WTC11 (cell line): Measurements from ENCODE around the gene PRR18. TPM values are rescaled to one million over a fixed set of nuclear protein-coding genes. Genes with fewer than 3 reads are reported as not detected.

Experiments
- ATAC-seq: fragments of 200-7000 bp; cut with Tn5 transposase; 2 replicates; pipeline ENCODE4 v1.10.0; 2021; ENCODE audit warnings: mild to moderate bottlenecking, moderate library complexity
- CTCF ChIA-PET: fragments of 300-600 bp; sonication (Branson Sonifier 250); formaldehyde crosslinking; loops from one replicate; lab custom pipeline; 2021; ENCODE audit warnings: antibody characterized with exemption; lab: Charles Lee
- POLR2A ChIA-PET: fragments of 350-600 bp; sonication (Branson Sonifier 250); formaldehyde crosslinking; loops from one replicate; lab custom pipeline; 2021; ENCODE audit warnings: antibody characterized with exemption; lab: Charles Lee
- DNase-seq: peaks from one replicate; pipeline ENCODE4 v3.0.0; 2021; ENCODE audit warnings: low spot score
- H3K27ac Mint-ChIP-seq: 2 replicates; pipeline ENCODE4 v1.8.0; 2021; ENCODE audit warnings: mixed read lengths
- H3K27me3 Mint-ChIP-seq: 2 replicates; pipeline ENCODE4 v1.8.0; 2021; ENCODE audit warnings: low read depth, mild to moderate bottlenecking, moderate library complexity, mixed read lengths
- H3K36me3 Mint-ChIP-seq: 2 replicates; pipeline ENCODE4 v1.8.0; 2021; ENCODE audit warnings: mixed read lengths
- H3K4me1 Mint-ChIP-seq: 2 replicates; pipeline ENCODE4 v1.8.0; 2022; ENCODE audit warnings: mixed read lengths
- H3K4me3 Mint-ChIP-seq: 2 replicates; pipeline ENCODE4 v1.8.0; 2021; ENCODE audit warnings: mild to moderate bottlenecking, moderate library complexity, mixed read lengths
- H3K9me3 Mint-ChIP-seq: 2 replicates; pipeline ENCODE4 v1.8.0; 2021; ENCODE audit warnings: mixed read lengths
- ATF1 ChIP-seq: sonication (generic); formaldehyde crosslinking; IDR thresholded peaks from 2 replicates; pipeline ENCODE4 v1.8.1; 2023; ENCODE audit warnings: mild to moderate bottlenecking, moderate library complexity, missing genetic modification reagents
- CREM ChIP-seq: sonication (generic); formaldehyde crosslinking; IDR thresholded peaks from 2 replicates; pipeline ENCODE4 v1.8.1; 2022; ENCODE audit warnings: mild to moderate bottlenecking, missing genetic modification reagents, moderate library complexity
- FOXJ3 ChIP-seq: sonication (generic); formaldehyde crosslinking; IDR thresholded peaks from 2 replicates; pipeline ENCODE4 v1.9.0; 2021; ENCODE audit warnings: missing genetic modification reagents, mild to moderate bottlenecking, borderline replicate concordance
- FOXP1 ChIP-seq: sonication (generic); formaldehyde crosslinking; IDR thresholded peaks from 2 replicates; pipeline ENCODE4 v1.8.0; 2022; ENCODE audit warnings: missing genetic modification reagents, mild to moderate bottlenecking, moderate library complexity, borderline replicate concordance
- GRHL2 ChIP-seq: fragments of 250-450 bp; sonication (Bioruptor Pico); IDR thresholded peaks from 2 replicates; pipeline ENCODE4 v1.8.0; 2022; ENCODE audit warnings: mild to moderate bottlenecking, moderate library complexity; ENCODE audit not compliant: insufficient replicate concordance, severe bottlenecking
- IRF2 ChIP-seq: sonication (generic); formaldehyde crosslinking; IDR thresholded peaks from 2 replicates; pipeline ENCODE4 v1.8.0; 2022; ENCODE audit warnings: low read depth, missing genetic modification reagents, borderline replicate concordance
- JAZF1 ChIP-seq: fragments of 250-450 bp; sonication (Bioruptor Pico); IDR thresholded peaks from 2 replicates; pipeline ENCODE4 v1.9.0; 2021; ENCODE audit warnings: moderate library complexity, mild to moderate bottlenecking, inconsistent platforms
- KAT7 ChIP-seq: sonication (generic); formaldehyde crosslinking; IDR thresholded peaks from 2 replicates; pipeline ENCODE4 v1.8.1; 2023; ENCODE audit warnings: missing genetic modification reagents, mild to moderate bottlenecking, borderline replicate concordance
- MXD4 ChIP-seq: fragments of 250-450 bp; sonication (Bioruptor Pico); IDR thresholded peaks from 2 replicates; pipeline ENCODE4 v1.8.0; 2021; ENCODE audit warnings: mild to moderate bottlenecking, moderate library complexity, borderline replicate concordance
- MYBL2 ChIP-seq: sonication (generic); formaldehyde crosslinking; IDR thresholded peaks from 2 replicates; pipeline ENCODE4 v1.8.1; 2023; ENCODE audit warnings: mild to moderate bottlenecking, moderate library complexity, missing genetic modification reagents
- NFE2L1 ChIP-seq: sonication (generic); formaldehyde crosslinking; IDR thresholded peaks from 2 replicates; pipeline ENCODE4 v1.8.1; 2023; ENCODE audit warnings: missing genetic modification reagents
- NR3C1 ChIP-seq: sonication (generic); formaldehyde crosslinking; conservative IDR thresholded peaks from 2 replicates; pipeline ENCODE4 v1.8.1; 2023; ENCODE audit warnings: low read depth, mild to moderate bottlenecking, missing genetic modification reagents
- RELA ChIP-seq: sonication (generic); formaldehyde crosslinking; IDR thresholded peaks from 2 replicates; pipeline ENCODE4 v1.8.1; 2022; ENCODE audit warnings: missing genetic modification reagents, mild to moderate bottlenecking, borderline replicate concordance
- RORB ChIP-seq: fragments of 250-450 bp; sonication (Bioruptor Pico); IDR thresholded peaks from 2 replicates; pipeline ENCODE4 v1.9.0; 2021; ENCODE audit warnings: mild to moderate bottlenecking
- SMAD4 ChIP-seq: sonication (generic); formaldehyde crosslinking; IDR thresholded peaks from 2 replicates; pipeline ENCODE4 v1.8.0; 2022; ENCODE audit warnings: mild to moderate bottlenecking, missing genetic modification reagents
- TCF7 ChIP-seq: sonication (generic); formaldehyde crosslinking; IDR thresholded peaks from 2 replicates; pipeline ENCODE4 v1.8.0; 2022; ENCODE audit warnings: mild to moderate bottlenecking, low read depth, missing genetic modification reagents, moderate library complexity
- TEAD4 ChIP-seq: sonication (generic); formaldehyde crosslinking; IDR thresholded peaks from 2 replicates; pipeline ENCODE4 v1.8.0; 2022; ENCODE audit warnings: mild to moderate bottlenecking, missing genetic modification reagents
- TP53 ChIP-seq: sonication (generic); formaldehyde crosslinking; IDR thresholded peaks from 2 replicates; pipeline ENCODE4 v1.8.1; 2023; ENCODE audit warnings: mild to moderate bottlenecking, missing genetic modification reagents
- ZNF138 ChIP-seq: sonication (generic); formaldehyde crosslinking; conservative IDR thresholded peaks from 2 replicates; pipeline ENCODE4 v1.8.1; 2022; ENCODE audit warnings: mild to moderate bottlenecking, moderate library complexity, missing genetic modification reagents
- ZNF232 ChIP-seq: sonication (generic); formaldehyde crosslinking; IDR thresholded peaks from 2 replicates; pipeline ENCODE4 v1.8.0; 2022; ENCODE audit warnings: mild to moderate bottlenecking, missing genetic modification reagents
- ZNF317 ChIP-seq: sonication (generic); formaldehyde crosslinking; IDR thresholded peaks from 2 replicates; pipeline ENCODE4 v1.8.1; 2023; ENCODE audit warnings: low read depth, mild to moderate bottlenecking, moderate library complexity, missing genetic modification reagents, borderline replicate concordance
- ZNF416 ChIP-seq: fragments of 250-450 bp; sonication (Bioruptor Pico); IDR thresholded peaks from 2 replicates; pipeline ENCODE4 v1.9.0; 2021; ENCODE audit warnings: mild to moderate bottlenecking, inconsistent platforms
- total RNA-seq: library from RNA; stranded (reverse); gene quantifications from 3 replicates; pipeline ENCODE4 v1.2.3, GENCODE V29; 2021
- TF ChIP-seq, protein P1 (sequence below): sonication (generic); formaldehyde crosslinking; conservative IDR thresholded peaks from 2 replicates; pipeline ENCODE4 v1.8.1; 2022; ENCODE audit warnings: mild to moderate bottlenecking, missing genetic modification reagents
- TF ChIP-seq, protein P2 (sequence below): fragments of 250-450 bp; sonication (Bioruptor Pico); IDR thresholded peaks from 2 replicates; pipeline ENCODE4 v1.9.0; 2021; ENCODE audit warnings: mild to moderate bottlenecking
- TF ChIP-seq, protein P3 (sequence below): sonication (generic); formaldehyde crosslinking; IDR thresholded peaks from 2 replicates; pipeline ENCODE4 v1.8.1; 2022; ENCODE audit warnings: mild to moderate bottlenecking, moderate library complexity, missing genetic modification reagents
- TF ChIP-seq, protein P4 (sequence below): fragments of 200-600 bp; IDR thresholded peaks from 2 replicates; pipeline ENCODE4 v1.8.0; 2022; ENCODE audit warnings: antibody characterized with exemption
- TF ChIP-seq, protein P5 (sequence below): sonication (generic); formaldehyde crosslinking; IDR thresholded peaks from 2 replicates; pipeline ENCODE4 v1.8.0; 2023; ENCODE audit warnings: mild to moderate bottlenecking, missing genetic modification reagents
- TF ChIP-seq, protein P6 (sequence below): sonication (generic); formaldehyde crosslinking; IDR thresholded peaks from 2 replicates; pipeline ENCODE4 v1.8.0; 2022; ENCODE audit warnings: mild to moderate bottlenecking, missing genetic modification reagents

The PRR18 gene
- total RNA-seq, 1 experiment from 2014 or later, result 0.52 TPM

DNA sequence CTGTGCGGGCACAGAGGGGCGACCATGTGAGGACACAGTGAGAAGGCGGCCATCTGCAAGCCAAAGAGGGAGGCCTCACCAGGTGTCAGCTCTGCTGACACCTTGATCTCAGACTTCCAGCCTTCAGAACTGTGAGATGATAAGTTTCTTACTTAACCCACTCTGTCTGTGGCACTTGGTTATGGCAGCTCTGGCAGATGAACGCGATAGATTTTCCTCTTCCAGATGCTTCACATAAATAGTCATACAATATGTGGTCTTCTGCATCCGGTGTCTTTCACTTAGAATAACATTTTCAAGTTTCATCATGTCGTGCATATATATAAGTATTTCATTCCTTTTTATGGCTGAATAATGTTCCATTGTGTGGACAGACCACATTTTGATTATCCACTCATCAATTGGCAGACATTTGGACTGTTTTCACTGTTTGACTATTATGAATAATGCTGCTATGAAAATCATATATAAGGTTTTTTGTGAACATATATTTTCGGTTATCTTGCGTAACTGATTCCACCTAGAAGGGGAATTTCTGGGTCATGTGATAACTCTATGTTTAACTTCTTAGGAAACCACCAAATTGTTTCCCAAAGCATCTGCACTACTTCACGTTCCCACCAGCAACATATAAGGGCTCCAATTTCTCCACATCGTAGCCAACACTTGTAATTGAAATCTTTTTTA lies 30.2 kb downstream of the PRR18 start:
- no peaks in the 10 kb centered on the region for H3K4me1 Mint-ChIP-seq
- H3K9me3 Mint-ChIP-seq, result peaks cover 9% of the 10 kb centered on the region
- no peaks in the 10 kb centered on the region for H3K36me3 Mint-ChIP-seq
- H3K4me3 Mint-ChIP-seq, result no peak overlapping the region
- H3K27ac Mint-ChIP-seq, result no peak overlapping the region
- DNase-seq (no peak), ATAC-seq (no peak)
- H3K27me3 Mint-ChIP-seq, result peaks cover 14% of the 10 kb centered on the region
- ChIA-PET CTCF (interaction anchor here (2.7 kb wide), 1 partner anchor 122 kb away, joined by 57 read pairs; no protein-coding TSS in a partner anchor), POLR2A (no interaction called here)
- TF ChIP-seq ATF1 (no peak), TEAD4 (CRISPR knock-in tag) (no peak), TCF7 (no peak), IRF2 (CRISPR knock-in tag) (no peak), ZNF317 (no peak), CREM (CRISPR knock-in tag) (no peak), ZNF232 (CRISPR knock-in tag) (no peak), FOXP1 (CRISPR knock-in tag) (no peak), SMAD4 (no peak), RORB (CRISPR knock-in tag) (no peak), NFE2L1 (no peak), KAT7 (CRISPR knock-in tag) (no peak), JAZF1 (no peak), MYBL2 (CRISPR knock-in tag) (no peak), GRHL2 (CRISPR knock-in tag) (no peak), MXD4 (CRISPR knock-in tag) (no peak)
- TF ChIP-seq, protein P1, sequence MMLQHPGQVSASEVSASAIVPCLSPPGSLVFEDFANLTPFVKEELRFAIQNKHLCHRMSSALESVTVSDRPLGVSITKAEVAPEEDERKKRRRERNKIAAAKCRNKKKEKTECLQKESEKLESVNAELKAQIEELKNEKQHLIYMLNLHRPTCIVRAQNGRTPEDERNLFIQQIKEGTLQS, result no peak
- TF ChIP-seq, protein P2, sequence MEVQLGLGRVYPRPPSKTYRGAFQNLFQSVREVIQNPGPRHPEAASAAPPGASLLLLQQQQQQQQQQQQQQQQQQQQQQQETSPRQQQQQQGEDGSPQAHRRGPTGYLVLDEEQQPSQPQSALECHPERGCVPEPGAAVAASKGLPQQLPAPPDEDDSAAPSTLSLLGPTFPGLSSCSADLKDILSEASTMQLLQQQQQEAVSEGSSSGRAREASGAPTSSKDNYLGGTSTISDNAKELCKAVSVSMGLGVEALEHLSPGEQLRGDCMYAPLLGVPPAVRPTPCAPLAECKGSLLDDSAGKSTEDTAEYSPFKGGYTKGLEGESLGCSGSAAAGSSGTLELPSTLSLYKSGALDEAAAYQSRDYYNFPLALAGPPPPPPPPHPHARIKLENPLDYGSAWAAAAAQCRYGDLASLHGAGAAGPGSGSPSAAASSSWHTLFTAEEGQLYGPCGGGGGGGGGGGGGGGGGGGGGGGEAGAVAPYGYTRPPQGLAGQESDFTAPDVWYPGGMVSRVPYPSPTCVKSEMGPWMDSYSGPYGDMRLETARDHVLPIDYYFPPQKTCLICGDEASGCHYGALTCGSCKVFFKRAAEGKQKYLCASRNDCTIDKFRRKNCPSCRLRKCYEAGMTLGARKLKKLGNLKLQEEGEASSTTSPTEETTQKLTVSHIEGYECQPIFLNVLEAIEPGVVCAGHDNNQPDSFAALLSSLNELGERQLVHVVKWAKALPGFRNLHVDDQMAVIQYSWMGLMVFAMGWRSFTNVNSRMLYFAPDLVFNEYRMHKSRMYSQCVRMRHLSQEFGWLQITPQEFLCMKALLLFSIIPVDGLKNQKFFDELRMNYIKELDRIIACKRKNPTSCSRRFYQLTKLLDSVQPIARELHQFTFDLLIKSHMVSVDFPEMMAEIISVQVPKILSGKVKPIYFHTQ (CRISPR knock-in tag), result no peak
- TF ChIP-seq, protein P3, sequence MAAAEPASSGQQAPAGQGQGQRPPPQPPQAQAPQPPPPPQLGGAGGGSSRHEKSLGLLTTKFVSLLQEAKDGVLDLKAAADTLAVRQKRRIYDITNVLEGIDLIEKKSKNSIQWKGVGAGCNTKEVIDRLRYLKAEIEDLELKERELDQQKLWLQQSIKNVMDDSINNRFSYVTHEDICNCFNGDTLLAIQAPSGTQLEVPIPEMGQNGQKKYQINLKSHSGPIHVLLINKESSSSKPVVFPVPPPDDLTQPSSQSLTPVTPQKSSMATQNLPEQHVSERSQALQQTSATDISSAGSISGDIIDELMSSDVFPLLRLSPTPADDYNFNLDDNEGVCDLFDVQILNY (CRISPR knock-in tag), result no peak
- TF ChIP-seq, protein P4, sequence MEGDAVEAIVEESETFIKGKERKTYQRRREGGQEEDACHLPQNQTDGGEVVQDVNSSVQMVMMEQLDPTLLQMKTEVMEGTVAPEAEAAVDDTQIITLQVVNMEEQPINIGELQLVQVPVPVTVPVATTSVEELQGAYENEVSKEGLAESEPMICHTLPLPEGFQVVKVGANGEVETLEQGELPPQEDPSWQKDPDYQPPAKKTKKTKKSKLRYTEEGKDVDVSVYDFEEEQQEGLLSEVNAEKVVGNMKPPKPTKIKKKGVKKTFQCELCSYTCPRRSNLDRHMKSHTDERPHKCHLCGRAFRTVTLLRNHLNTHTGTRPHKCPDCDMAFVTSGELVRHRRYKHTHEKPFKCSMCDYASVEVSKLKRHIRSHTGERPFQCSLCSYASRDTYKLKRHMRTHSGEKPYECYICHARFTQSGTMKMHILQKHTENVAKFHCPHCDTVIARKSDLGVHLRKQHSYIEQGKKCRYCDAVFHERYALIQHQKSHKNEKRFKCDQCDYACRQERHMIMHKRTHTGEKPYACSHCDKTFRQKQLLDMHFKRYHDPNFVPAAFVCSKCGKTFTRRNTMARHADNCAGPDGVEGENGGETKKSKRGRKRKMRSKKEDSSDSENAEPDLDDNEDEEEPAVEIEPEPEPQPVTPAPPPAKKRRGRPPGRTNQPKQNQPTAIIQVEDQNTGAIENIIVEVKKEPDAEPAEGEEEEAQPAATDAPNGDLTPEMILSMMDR, result no peak

DNA sequence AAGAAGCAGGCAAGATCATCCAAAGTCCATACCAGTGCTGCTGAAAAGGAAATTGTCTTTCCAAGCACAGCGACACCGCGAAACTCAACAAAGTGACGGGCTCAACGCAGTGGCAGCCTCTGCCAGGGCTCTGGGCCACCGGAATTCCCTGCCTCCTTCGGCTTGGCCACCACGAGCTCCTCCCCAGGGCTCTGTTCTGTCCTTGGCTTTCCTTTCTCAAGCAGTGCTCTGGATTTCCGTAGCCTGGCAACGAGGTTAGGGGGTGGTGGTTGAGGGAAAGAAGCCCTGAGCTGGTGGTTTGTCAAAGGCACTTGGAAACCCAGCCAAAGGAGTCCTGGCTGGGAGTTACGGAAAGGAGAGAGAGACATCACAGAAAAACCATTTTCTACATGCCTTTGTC lies 31.2 kb downstream of the PRR18 start:
- POLR2A ChIA-PET, result no interaction called here
- Mint-ChIP-seq H3K27ac (no peak overlapping the region), H3K36me3 (no peaks in the 10 kb centered on the region), H3K9me3 (peaks cover 9% of the 10 kb centered on the region), H3K4me3 (no peak overlapping the region), H3K4me1 (no peaks in the 10 kb centered on the region), H3K27me3 (peaks cover 14% of the 10 kb centered on the region)
- ATAC-seq (no peak), DNase-seq (no peak)
- CTCF ChIA-PET, result interaction anchor here (0.7 to 2.7 kb wide), 9 partner anchors 27 to 411 kb away, joined by 3 to 57 read pairs (median 4); partner anchors contain the start of gene PRR18
- TF ChIP-seq NR3C1 (CRISPR knock-in tag), result no peak
- TF ChIP-seq, protein P5, sequence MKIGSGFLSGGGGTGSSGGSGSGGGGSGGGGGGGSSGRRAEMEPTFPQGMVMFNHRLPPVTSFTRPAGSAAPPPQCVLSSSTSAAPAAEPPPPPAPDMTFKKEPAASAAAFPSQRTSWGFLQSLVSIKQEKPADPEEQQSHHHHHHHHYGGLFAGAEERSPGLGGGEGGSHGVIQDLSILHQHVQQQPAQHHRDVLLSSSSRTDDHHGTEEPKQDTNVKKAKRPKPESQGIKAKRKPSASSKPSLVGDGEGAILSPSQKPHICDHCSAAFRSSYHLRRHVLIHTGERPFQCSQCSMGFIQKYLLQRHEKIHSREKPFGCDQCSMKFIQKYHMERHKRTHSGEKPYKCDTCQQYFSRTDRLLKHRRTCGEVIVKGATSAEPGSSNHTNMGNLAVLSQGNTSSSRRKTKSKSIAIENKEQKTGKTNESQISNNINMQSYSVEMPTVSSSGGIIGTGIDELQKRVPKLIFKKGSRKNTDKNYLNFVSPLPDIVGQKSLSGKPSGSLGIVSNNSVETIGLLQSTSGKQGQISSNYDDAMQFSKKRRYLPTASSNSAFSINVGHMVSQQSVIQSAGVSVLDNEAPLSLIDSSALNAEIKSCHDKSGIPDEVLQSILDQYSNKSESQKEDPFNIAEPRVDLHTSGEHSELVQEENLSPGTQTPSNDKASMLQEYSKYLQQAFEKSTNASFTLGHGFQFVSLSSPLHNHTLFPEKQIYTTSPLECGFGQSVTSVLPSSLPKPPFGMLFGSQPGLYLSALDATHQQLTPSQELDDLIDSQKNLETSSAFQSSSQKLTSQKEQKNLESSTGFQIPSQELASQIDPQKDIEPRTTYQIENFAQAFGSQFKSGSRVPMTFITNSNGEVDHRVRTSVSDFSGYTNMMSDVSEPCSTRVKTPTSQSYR, result no peak
- TF ChIP-seq TP53, result no peak
- no peak for TF ChIP-seq ZNF138
- no peak for TF ChIP-seq RELA (CRISPR knock-in tag)
- TF ChIP-seq TCF7, result no peak
- TF ChIP-seq GRHL2 (CRISPR knock-in tag), result no peak
- no peak for TF ChIP-seq FOXJ3
- TF ChIP-seq ZNF416 (CRISPR knock-in tag), result no peak
- TF ChIP-seq, protein P6, sequence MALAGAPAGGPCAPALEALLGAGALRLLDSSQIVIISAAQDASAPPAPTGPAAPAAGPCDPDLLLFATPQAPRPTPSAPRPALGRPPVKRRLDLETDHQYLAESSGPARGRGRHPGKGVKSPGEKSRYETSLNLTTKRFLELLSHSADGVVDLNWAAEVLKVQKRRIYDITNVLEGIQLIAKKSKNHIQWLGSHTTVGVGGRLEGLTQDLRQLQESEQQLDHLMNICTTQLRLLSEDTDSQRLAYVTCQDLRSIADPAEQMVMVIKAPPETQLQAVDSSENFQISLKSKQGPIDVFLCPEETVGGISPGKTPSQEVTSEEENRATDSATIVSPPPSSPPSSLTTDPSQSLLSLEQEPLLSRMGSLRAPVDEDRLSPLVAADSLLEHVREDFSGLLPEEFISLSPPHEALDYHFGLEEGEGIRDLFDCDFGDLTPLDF (CRISPR knock-in tag), result no peak
